ENCODE results near the gene MAFG. TPM values are rescaled to one million over a fixed set of nuclear protein-coding genes. Genes with fewer than 3 reads are reported as not detected.

The MAFG gene
- total and polyA plus RNA-seq, 12 donors, result 7.7 to 44.5 (median 22.1) TPM

- Histone ChIP-seq H3K27me3 (no peaks in the 10 kb centered on the region), H3K4me3 (no peak overlapping the region), H3K9me3 (replicated peaks in 1 of 3) (no peaks in the 10 kb centered on the region), H3K36me3 (replicated peaks in 1 of 2) (no peaks in the 10 kb centered on the region), H3K27ac (no peak overlapping the region), H3K4me1 (replicated peaks in 1 of 2) (peaks cover 0 to 6% of the 10 kb centered on the region in 2 donors)
- DNase-seq, result no peak
- no peak for TF ChIP-seq POLR2A (IDR thresholded peaks at IDR 0.05)
- no peak for TF ChIP-seq CTCF (IDR thresholded peaks at IDR 0.05)
- intact Hi-C loops (cut with DNase I), result no loop called here
- WGBS, 4 donors, result 81 to 85% (median 84%) methylated on average over 3 to 6 of the region's 6 CpGs
Observed at GRCh38 chr17:81935709-81936084, 8.2 kb upstream of the MAFG start.

GRCh38 chr17:81934850-81935708 is 7.5 kb upstream of the MAFG start:
- TF ChIP-seq CTCF (IDR thresholded peaks at IDR 0.05) (no peak), POLR2A (IDR thresholded peaks at IDR 0.05) (no peak)
- 87 to 92% (median 90%) methylated on average over 16 to 38 of the region's 38 CpGs for WGBS, 4 donors
- intact Hi-C loops (cut with DNase I), result no loop called here
- no peaks in the 10 kb centered on the region for H3K36me3 ChIP-seq (replicated peaks in 1 of 2)
- no peaks in the 10 kb centered on the region for H3K9me3 ChIP-seq (replicated peaks in 1 of 3)
- DNase-seq, result no peak
- H3K4me1 ChIP-seq (replicated peaks in 1 of 2), result peaks cover 0 to 6% of the 10 kb centered on the region in 2 donors
- H3K27ac ChIP-seq, result no peak overlapping the region
- no peaks in the 10 kb centered on the region for H3K27me3 ChIP-seq
- H3K4me3 ChIP-seq, result no peak overlapping the region

GRCh38 chr17:81934098-81934757 is 6.7 kb upstream of the MAFG start:
- Histone ChIP-seq H3K27ac (no peak overlapping the region), H3K4me1 (replicated peaks in 1 of 2) (peaks cover 0 to 6% of the 10 kb centered on the region in 2 donors), H3K9me3 (replicated peaks in 1 of 3) (no peaks in the 10 kb centered on the region), H3K4me3 (no peak overlapping the region), H3K36me3 (replicated peaks in 1 of 2) (no peaks in the 10 kb centered on the region), H3K27me3 (no peaks in the 10 kb centered on the region)
- TF ChIP-seq POLR2A (IDR thresholded peaks at IDR 0.05) (no peak), CTCF (IDR thresholded peaks at IDR 0.05) (no peak)
- WGBS, 4 donors, result 82 to 91% (median 84%) methylated on average over 8 to 23 of the region's 23 CpGs
- DNase-seq, result no peak
- intact Hi-C loops (cut with DNase I), result no loop called here

GRCh38 chr17:81933178-81933699 is 5.7 kb upstream of the MAFG start:
- no peaks in the 10 kb centered on the region for H3K9me3 ChIP-seq (replicated peaks in 1 of 3)
- no peaks in the 10 kb centered on the region for H3K27me3 ChIP-seq
- H3K27ac ChIP-seq, result no peak overlapping the region
- no peak for DNase-seq
- TF ChIP-seq POLR2A (IDR thresholded peaks at IDR 0.05) (no peak), CTCF (IDR thresholded peaks at IDR 0.05) (no peak)
- H3K36me3 ChIP-seq (replicated peaks in 1 of 2), result no peaks in the 10 kb centered on the region
- intact Hi-C loops (cut with DNase I), result no loop called here
- peaks cover 3 to 8% of the 10 kb centered on the region in 2 donors for H3K4me1 ChIP-seq (replicated peaks in 1 of 2)
- 81 to 89% (median 84%) methylated on average over 13 to 14 of the region's 14 CpGs for WGBS, 4 donors
- H3K4me3 ChIP-seq, result no peak overlapping the region

Data from adrenal gland (tissue), 12 donors.